Measurements from ENCODE around the gene WWTR1.

DNA sequence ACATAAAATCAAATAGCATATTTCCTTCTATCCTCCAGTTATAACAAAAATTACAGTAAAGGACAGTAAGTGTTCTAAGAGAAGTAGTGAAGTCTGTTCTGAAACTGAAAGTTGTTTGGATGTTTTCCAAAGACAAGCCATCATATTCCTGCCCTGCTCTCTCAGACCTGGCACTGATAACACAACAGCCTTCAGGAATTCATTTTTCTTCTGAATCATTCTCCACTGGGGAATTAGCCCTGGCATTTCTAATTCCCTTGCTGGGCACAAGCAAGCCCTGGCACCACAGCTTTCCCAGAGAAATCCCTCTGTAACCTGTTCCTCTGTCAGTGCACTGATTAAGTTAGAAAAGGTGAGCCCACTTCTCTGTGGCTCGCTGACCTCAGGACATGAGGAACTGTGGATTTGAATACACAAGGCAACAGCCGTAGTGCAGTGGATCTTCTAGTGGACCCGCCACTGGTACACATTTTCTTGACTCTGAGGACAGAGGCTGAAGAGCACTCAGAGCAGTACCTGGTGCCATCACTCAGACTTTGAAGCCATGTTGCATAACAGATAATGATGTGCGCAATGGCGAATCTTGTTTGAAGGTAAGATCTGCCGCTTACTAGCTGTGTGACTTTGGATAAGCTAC is 61.6 kb downstream of the WWTR1 start:
- TF ChIP-seq, protein P1, sequence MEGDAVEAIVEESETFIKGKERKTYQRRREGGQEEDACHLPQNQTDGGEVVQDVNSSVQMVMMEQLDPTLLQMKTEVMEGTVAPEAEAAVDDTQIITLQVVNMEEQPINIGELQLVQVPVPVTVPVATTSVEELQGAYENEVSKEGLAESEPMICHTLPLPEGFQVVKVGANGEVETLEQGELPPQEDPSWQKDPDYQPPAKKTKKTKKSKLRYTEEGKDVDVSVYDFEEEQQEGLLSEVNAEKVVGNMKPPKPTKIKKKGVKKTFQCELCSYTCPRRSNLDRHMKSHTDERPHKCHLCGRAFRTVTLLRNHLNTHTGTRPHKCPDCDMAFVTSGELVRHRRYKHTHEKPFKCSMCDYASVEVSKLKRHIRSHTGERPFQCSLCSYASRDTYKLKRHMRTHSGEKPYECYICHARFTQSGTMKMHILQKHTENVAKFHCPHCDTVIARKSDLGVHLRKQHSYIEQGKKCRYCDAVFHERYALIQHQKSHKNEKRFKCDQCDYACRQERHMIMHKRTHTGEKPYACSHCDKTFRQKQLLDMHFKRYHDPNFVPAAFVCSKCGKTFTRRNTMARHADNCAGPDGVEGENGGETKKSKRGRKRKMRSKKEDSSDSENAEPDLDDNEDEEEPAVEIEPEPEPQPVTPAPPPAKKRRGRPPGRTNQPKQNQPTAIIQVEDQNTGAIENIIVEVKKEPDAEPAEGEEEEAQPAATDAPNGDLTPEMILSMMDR (IDR thresholded peaks at IDR 0.05) = no peak
- TF ChIP-seq, protein P2, sequence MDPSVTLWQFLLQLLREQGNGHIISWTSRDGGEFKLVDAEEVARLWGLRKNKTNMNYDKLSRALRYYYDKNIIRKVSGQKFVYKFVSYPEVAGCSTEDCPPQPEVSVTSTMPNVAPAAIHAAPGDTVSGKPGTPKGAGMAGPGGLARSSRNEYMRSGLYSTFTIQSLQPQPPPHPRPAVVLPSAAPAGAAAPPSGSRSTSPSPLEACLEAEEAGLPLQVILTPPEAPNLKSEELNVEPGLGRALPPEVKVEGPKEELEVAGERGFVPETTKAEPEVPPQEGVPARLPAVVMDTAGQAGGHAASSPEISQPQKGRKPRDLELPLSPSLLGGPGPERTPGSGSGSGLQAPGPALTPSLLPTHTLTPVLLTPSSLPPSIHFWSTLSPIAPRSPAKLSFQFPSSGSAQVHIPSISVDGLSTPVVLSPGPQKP (IDR thresholded peaks at IDR 0.05; ENCODE audit: low read depth, low read length) = no peak
- TF ChIP-seq, protein P3, sequence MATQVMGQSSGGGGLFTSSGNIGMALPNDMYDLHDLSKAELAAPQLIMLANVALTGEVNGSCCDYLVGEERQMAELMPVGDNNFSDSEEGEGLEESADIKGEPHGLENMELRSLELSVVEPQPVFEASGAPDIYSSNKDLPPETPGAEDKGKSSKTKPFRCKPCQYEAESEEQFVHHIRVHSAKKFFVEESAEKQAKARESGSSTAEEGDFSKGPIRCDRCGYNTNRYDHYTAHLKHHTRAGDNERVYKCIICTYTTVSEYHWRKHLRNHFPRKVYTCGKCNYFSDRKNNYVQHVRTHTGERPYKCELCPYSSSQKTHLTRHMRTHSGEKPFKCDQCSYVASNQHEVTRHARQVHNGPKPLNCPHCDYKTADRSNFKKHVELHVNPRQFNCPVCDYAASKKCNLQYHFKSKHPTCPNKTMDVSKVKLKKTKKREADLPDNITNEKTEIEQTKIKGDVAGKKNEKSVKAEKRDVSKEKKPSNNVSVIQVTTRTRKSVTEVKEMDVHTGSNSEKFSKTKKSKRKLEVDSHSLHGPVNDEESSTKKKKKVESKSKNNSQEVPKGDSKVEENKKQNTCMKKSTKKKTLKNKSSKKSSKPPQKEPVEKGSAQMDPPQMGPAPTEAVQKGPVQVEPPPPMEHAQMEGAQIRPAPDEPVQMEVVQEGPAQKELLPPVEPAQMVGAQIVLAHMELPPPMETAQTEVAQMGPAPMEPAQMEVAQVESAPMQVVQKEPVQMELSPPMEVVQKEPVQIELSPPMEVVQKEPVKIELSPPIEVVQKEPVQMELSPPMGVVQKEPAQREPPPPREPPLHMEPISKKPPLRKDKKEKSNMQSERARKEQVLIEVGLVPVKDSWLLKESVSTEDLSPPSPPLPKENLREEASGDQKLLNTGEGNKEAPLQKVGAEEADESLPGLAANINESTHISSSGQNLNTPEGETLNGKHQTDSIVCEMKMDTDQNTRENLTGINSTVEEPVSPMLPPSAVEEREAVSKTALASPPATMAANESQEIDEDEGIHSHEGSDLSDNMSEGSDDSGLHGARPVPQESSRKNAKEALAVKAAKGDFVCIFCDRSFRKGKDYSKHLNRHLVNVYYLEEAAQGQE (IDR thresholded peaks at IDR 0.05) = no peak
- no peak for TF ChIP-seq POLR2A (IDR thresholded peaks at IDR 0.05; ENCODE audit: low read length)
- TF ChIP-seq, protein P4, sequence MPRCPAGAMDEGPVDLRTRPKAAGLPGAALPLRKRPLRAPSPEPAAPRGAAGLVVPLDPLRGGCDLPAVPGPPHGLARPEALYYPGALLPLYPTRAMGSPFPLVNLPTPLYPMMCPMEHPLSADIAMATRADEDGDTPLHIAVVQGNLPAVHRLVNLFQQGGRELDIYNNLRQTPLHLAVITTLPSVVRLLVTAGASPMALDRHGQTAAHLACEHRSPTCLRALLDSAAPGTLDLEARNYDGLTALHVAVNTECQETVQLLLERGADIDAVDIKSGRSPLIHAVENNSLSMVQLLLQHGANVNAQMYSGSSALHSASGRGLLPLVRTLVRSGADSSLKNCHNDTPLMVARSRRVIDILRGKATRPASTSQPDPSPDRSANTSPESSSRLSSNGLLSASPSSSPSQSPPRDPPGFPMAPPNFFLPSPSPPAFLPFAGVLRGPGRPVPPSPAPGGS (IDR thresholded peaks at IDR 0.05) = no peak
- TF ChIP-seq, protein P5, sequence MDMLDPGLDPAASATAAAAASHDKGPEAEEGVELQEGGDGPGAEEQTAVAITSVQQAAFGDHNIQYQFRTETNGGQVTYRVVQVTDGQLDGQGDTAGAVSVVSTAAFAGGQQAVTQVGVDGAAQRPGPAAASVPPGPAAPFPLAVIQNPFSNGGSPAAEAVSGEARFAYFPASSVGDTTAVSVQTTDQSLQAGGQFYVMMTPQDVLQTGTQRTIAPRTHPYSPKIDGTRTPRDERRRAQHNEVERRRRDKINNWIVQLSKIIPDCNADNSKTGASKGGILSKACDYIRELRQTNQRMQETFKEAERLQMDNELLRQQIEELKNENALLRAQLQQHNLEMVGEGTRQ (IDR thresholded peaks at IDR 0.05) = no peak
- TF ChIP-seq, protein P6, sequence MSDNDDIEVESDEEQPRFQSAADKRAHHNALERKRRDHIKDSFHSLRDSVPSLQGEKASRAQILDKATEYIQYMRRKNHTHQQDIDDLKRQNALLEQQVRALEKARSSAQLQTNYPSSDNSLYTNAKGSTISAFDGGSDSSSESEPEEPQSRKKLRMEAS (IDR thresholded peaks at IDR 0.05) = no peak
- TF ChIP-seq SMC3 (IDR thresholded peaks at IDR 0.05) = no peak
- TF ChIP-seq EP300 (IDR thresholded peaks at IDR 0.05) = no peak
